Ramos (cell line): Measurements from ENCODE around the gene OR4M1.
"Not testable (repeated sequence)": the region's sequence is repeated elsewhere in the genome, so short reads cannot be mapped to it uniquely, and the experiment has no call there.

Experiments
- in situ Hi-C: fragments of 300-500 bp; cut with MboI; formaldehyde crosslinking; loops from one replicate; pipeline ENCODE4 v1.14.3; 2022; ENCODE audit warnings: low sequenced_read_pairs; ENCODE audit not compliant: unreplicated experiment

Gene OR4M1

DNA sequence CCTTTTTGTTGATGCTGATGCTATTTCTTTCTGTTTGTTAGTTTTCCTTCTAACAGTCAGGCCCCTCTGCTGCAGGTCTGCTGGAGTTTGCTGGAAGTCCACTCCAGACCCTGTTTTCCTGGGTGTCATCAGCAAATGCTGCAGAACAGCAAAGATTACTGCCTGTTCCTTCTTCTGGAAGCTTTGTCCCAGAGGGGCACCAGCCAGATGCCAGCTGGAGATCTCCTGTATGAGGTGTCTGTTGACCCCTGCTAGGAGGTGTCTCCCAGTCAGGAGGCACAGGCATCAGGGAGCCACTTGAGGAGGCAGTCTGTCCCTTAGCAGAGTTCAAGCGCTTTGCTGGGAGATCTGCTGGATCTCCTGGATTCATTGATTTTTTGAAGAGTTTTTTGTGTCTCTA lies 46.6 kb downstream of the OR4M1 start:
- in situ Hi-C loops, result not testable (repeated sequence)

DNA sequence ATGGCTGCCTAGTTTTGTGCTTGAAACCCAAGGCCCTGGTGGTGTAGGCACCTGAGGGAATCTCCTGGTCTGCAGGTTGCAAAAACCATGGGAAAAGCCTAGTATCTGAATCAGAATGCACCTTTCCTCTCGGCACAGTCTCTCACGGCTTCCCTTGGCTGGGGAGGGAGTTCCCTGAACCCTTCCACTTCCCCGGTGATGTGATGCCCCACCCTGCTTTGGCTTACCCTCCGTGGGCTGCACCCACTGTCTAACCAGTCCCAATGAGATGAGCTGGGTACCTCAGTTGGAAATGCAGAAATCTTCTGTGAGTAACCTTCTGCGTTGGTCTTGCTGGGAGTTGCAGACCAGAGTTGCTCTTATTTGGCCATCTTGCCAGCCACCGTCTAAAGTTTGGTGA lies 47.7 kb downstream of the OR4M1 start:
- in situ Hi-C loops, result not testable (repeated sequence)

DNA sequence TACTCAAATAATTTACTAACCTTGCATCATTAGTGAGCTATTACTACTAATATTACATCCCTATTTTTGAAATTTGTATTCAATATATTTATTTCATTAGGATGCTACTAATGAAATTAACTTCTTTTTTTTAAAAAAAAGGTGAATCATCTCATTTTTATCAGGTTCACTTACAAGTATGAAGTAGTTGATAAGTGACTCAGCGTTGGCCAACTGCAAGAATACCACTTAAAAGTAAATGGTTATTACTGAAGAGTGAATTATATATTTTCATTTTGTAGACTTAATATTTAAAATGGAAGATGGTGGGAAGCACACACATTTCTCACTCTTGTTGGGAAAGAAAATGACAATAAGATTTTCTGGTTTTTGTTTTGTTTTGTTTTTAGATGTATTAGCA lies 49.9 kb downstream of the OR4M1 start:
- in situ Hi-C loops, result no loop called here

DNA sequence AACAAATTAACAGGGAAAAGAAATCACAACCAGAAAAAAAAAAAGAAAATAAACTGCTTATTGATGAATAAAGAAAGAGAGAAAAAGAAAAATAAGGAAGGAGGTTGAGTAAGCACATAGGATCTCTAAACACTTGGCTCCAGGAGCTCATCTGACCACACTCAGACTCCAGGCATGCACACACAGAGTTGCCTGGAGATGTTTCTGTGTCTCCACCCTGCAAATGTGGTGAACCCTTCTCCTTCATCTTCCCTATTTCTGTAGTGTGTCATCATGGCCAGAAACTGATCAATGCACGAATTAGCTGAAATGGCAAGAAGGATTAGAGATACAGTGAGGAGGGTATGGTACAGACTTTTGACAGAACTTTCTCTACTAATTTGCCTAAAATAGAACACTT lies 50.5 kb downstream of the OR4M1 start:
- in situ Hi-C loops, result no loop called here

DNA sequence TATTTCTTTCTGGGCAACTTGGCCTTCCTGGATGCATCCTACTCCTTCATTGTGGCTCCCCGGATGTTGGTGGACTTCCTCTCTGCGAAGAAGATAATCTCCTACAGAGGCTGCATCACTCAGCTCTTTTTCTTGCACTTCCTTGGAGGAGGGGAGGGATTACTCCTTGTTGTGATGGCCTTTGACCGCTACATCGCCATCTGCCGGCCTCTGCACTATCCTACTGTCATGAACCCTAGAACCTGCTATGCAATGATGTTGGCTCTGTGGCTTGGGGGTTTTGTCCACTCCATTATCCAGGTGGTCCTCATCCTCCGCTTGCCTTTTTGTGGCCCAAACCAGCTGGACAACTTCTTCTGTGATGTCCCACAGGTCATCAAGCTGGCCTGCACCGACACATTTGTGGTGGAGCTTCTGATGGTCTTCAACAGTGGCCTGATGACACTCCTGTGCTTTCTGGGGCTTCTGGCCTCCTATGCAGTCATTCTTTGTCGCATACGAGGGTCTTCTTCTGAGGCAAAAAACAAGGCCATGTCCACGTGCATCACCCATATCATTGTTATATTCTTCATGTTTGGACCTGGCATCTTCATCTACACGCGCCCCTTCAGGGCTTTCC lies 54.4 kb downstream of the OR4M1 start:
- in situ Hi-C loops, result not testable (repeated sequence)

DNA sequence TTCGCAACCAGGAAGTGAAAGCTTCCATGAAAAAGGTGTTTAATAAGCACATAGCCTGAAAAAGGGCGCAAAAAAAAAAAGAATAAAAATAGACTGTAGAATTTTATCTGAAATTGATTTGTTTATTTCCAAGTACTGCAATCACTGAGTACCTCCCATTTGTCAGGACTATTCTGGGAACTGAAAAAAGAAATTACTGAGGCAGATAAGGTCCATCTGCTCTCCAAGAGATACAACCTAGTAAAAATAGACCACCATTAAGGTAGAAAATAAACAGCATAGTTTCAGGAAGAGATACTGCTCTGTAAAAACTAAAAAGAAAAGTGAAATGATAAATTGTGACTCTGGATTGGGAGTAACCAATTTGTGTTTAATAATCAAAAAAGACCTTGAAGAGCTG lies 55.0 kb downstream of the OR4M1 start:
- in situ Hi-C loops, result no loop called here
